Endothelial cell of umbilical vein (primary cell): ENCODE results near the gene PUS10. TPM values are rescaled to one million over a fixed set of nuclear protein-coding genes. Genes with fewer than 3 reads are reported as not detected.

Source experiments
- BruUV-seq: library from RNA; stranded (reverse); fragments of 400-500 nt; replicated peaks from 2 replicates; lab custom pipeline; 2021; lab: Mats Ljungman, UMichigan
- CTCF ChIA-PET: fragments of 300-600, 350-600 bp; sonication (Branson Sonifier 250); formaldehyde crosslinking; loops from one replicate; lab custom pipeline; 2021; ENCODE audit warnings: antibody characterized with exemption, inconsistent platforms; lab: Charles Lee
- POLR2A ChIA-PET: fragments of 300-600, 350-600 bp; sonication (Branson Sonifier 250); formaldehyde crosslinking; loops from one replicate; lab custom pipeline; 2021; ENCODE audit warnings: antibody characterized with exemption, inconsistent platforms; lab: Charles Lee
- DNase-seq: peaks from one replicate; pipeline ENCODE4 v3.0.0-alpha.2; 2011; ENCODE audit warnings: low read depth, low spot score
- FAIRE-seq: peaks from 2 replicates; lab custom pipeline; 2011; peaks lifted over from hg19 to GRCh38; lab: Jason Lieb, UNC
- H2AFZ ChIP-seq: 2 replicates; pipeline ENCODE4 v1.6.0; 2012; ENCODE audit warnings: low read depth, low read length, control low read depth, inconsistent platforms
- H3K27ac ChIP-seq: 2 replicates; pipeline ENCODE4 v1.5.1; 2011; ENCODE audit warnings: low read depth, mild to moderate bottlenecking, control low read depth, low read length, moderate library complexity; ENCODE audit not compliant: insufficient read depth
- H3K27me3 ChIP-seq, 2 experiments: 2 replicates each; pipeline versions ENCODE4 v1.6.0 to v1.6.1; 2011; ENCODE audit warnings: low read length in 2 of 2, mixed read lengths in 1 of 2; ENCODE audit not compliant: control insufficient read depth in 2 of 2, insufficient read depth in 2 of 2
- H3K36me3 ChIP-seq, 2 experiments: 2 replicates in 1 of 2; 3 replicates in 1 of 2; pipeline ENCODE4 v1.5.1; 2011; ENCODE audit warnings: low read length in 2 of 2, mild to moderate bottlenecking in 1 of 2, moderate library complexity in 1 of 2; ENCODE audit not compliant: control insufficient read depth in 2 of 2, insufficient read depth in 2 of 2; ENCODE audit errors: extremely low read depth in 1 of 2
- H3K4me1 ChIP-seq: 3 replicates; pipeline ENCODE4 v1.5.1; 2011; ENCODE audit warnings: mild to moderate bottlenecking, low read length; ENCODE audit not compliant: control insufficient read depth, insufficient read depth; ENCODE audit errors: extremely low read depth
- H3K4me2 ChIP-seq: 2 replicates; pipeline ENCODE4 v1.6.1; 2011; ENCODE audit warnings: low read length, control low read depth, mixed read lengths; ENCODE audit not compliant: insufficient read depth
- H3K4me3 ChIP-seq, 3 experiments: fragments of 200-600 bp in 1 of 3; sonication (generic), shearing (Covaris generic) in 1 of 3; replicated peaks in 1 of 3; 2 replicates each; pipeline ENCODE4 v1.5.1; 2011 to 2016; ENCODE audit warnings: control low read depth in 3 of 3, low read length in 3 of 3, mild to moderate bottlenecking in 2 of 3, inconsistent platforms in 1 of 3, low read depth in 1 of 3, moderate library complexity in 1 of 3; ENCODE audit not compliant: insufficient read depth in 1 of 3
- H3K79me2 ChIP-seq: 2 replicates; pipeline ENCODE4 v1.6.0; 2012; ENCODE audit warnings: low read length, inconsistent platforms; ENCODE audit not compliant: control insufficient read depth, insufficient read depth
- H3K9ac ChIP-seq: replicated peaks from 2 replicates; pipeline ENCODE3; 2011; ENCODE audit warnings: low read length, control low read depth; ENCODE audit not compliant: insufficient read depth; ENCODE audit errors: extremely low read depth
- H3K9me1 ChIP-seq: replicated peaks from 3 replicates; pipeline ENCODE4 v1.6.0; 2011; ENCODE audit warnings: mild to moderate bottlenecking, low read length; ENCODE audit not compliant: control insufficient read depth, insufficient read depth; ENCODE audit errors: extremely low read depth
- H3K9me3 ChIP-seq: replicated peaks from 2 replicates; pipeline ENCODE4 v1.5.1; 2012; ENCODE audit warnings: low read length, inconsistent platforms; ENCODE audit not compliant: control insufficient read depth, insufficient read depth
- H4K20me1 ChIP-seq: replicated peaks from 2 replicates; pipeline ENCODE3; 2011; ENCODE audit warnings: mild to moderate bottlenecking, low read length; ENCODE audit not compliant: control insufficient read depth, insufficient read depth; ENCODE audit errors: extremely low read depth
- FOS ChIP-seq: IDR thresholded peaks from 2 replicates; pipeline ENCODE4 v1.6.1; 2011; ENCODE audit warnings: mild to moderate bottlenecking, low read length, moderate library complexity, borderline replicate concordance; ENCODE audit not compliant: insufficient read depth
- GATA2 ChIP-seq: IDR thresholded peaks from 2 replicates; pipeline ENCODE4 v1.7.0; 2011; ENCODE audit warnings: low read depth, mild to moderate bottlenecking, moderate library complexity, mixed read lengths, low read length; ENCODE audit not compliant: insufficient read length, insufficient read depth
- JUN ChIP-seq: IDR thresholded peaks from 2 replicates; pipeline ENCODE4 v1.6.1; 2011; ENCODE audit warnings: borderline replicate concordance, low read depth; ENCODE audit not compliant: insufficient read length, insufficient read depth
- MYC ChIP-seq: IDR thresholded peaks from one replicate; pipeline ENCODE4 v1.6.1; 2011; ENCODE audit warnings: mild to moderate bottlenecking, low read depth, low read length
- POLR2A ChIP-seq: IDR thresholded peaks from 2 replicates; pipeline ENCODE4 v1.6.1; 2012; ENCODE audit warnings: low read depth, mild to moderate bottlenecking, control low read depth, low read length
- dilution Hi-C: fragments of 300-500 bp; cut with MboI; formaldehyde crosslinking; loops from one replicate; pipeline ENCODE4 v1.15.0; 2019; ENCODE audit warnings: low sequenced_read_pairs; ENCODE audit not compliant: extremely low pct_ligation_motif_present
- intact Hi-C: fragments of 100-400 bp; cut with micrococcal nuclease; formaldehyde crosslinking; loops from one replicate; pipeline ENCODE4 v1.10.0; 2022
- polyA plus RNA-seq, 4 experiments: library from polyadenylated mRNA; depleted of rRNA in 3 of 4; stranded (reverse) in 3 of 4; unstranded in 1 of 4; fragments of >200 nt; gene quantifications; 2 replicates each; pipeline versions ENCODE4 v1.2.1 to v1.2.3, GENCODE V29; 2011 to 2012; ENCODE audit warnings: missing spikeins in 1 of 4
- total RNA-seq: library from RNA; stranded (reverse); gene quantifications from 2 replicates; pipeline ENCODE4 v1.2.3, GENCODE V29; 2021
- TF ChIP-seq, protein P1 (sequence below): IDR thresholded peaks from 2 replicates; pipeline ENCODE4 v1.6.1; 2011; ENCODE audit not compliant: insufficient read depth, insufficient read length
- TF ChIP-seq, protein P2 (sequence below), 2 donors: IDR thresholded peaks; 1 replicate in 1 of 2; 2 replicates in 1 of 2; pipeline ENCODE4 v1.5.1; 2011; ENCODE audit warnings: low read length in 2 of 2, mild to moderate bottlenecking in 2 of 2, moderate library complexity in 2 of 2, control low read depth in 1 of 2, inconsistent platforms in 1 of 2, low read depth in 1 of 2; ENCODE audit not compliant: insufficient read depth in 1 of 2; ENCODE audit errors: extremely low read depth in 1 of 2

The PUS10 gene
- total and polyA plus RNA-seq, 2 donors (not counting 3 experiments of a cell fraction or from before 2014, with no cell fraction given): 3.7 to 10.3 TPM

GRCh38 chr2:60899892-60900249 lies 118.2 kb downstream of the PUS10 start:
- Histone ChIP-seq H3K27me3 (no peaks in the 10 kb centered on the region), H3K4me2 (no peak overlapping the region), H3K9me3 (no peaks in the 10 kb centered on the region), H4K20me1 (no peaks in the 10 kb centered on the region), H3K9ac (no peak overlapping the region), H3K36me3 (peaks cover 0 to 8% of the 10 kb centered on the region in 2 experiments), H3K79me2 (no peaks in the 10 kb centered on the region), H3K4me1 (no peaks in the 10 kb centered on the region), H3K4me3 (no peak overlapping the region), H2AFZ (no peak overlapping the region), H3K9me1 (no peaks in the 10 kb centered on the region), H3K27ac (no peak overlapping the region)
- intact Hi-C loops: no loop called here
- POLR2A ChIA-PET: no interaction called here
- dilution Hi-C loops: no loop called here
- CTCF ChIA-PET: no interaction called here
- no TSS peak for BruUV-seq
- TF ChIP-seq, protein P1, sequence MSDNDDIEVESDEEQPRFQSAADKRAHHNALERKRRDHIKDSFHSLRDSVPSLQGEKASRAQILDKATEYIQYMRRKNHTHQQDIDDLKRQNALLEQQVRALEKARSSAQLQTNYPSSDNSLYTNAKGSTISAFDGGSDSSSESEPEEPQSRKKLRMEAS: no peak
- TF ChIP-seq, protein P2, sequence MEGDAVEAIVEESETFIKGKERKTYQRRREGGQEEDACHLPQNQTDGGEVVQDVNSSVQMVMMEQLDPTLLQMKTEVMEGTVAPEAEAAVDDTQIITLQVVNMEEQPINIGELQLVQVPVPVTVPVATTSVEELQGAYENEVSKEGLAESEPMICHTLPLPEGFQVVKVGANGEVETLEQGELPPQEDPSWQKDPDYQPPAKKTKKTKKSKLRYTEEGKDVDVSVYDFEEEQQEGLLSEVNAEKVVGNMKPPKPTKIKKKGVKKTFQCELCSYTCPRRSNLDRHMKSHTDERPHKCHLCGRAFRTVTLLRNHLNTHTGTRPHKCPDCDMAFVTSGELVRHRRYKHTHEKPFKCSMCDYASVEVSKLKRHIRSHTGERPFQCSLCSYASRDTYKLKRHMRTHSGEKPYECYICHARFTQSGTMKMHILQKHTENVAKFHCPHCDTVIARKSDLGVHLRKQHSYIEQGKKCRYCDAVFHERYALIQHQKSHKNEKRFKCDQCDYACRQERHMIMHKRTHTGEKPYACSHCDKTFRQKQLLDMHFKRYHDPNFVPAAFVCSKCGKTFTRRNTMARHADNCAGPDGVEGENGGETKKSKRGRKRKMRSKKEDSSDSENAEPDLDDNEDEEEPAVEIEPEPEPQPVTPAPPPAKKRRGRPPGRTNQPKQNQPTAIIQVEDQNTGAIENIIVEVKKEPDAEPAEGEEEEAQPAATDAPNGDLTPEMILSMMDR (IDR thresholded peaks at IDR 0.05; ENCODE audit: extremely low read depth in 1 of 2, insufficient read depth in 1 of 2, low read depth in 1 of 2, low read length in 2 of 2): no peak
- TF ChIP-seq POLR2A (no peak), GATA2 (no peak), FOS (no peak), JUN (no peak), MYC (no peak)
- FAIRE-seq (no peak), DNase-seq (no peak)
